B cell (primary cell): ENCODE data around the gene CHPF2. TPM values are rescaled to one million over a fixed set of nuclear protein-coding genes. Genes with fewer than 3 reads are reported as not detected.

Experiments
- ATAC-seq: fragments of 200-7000 bp; cut with Tn5 transposase; one replicate; pipeline ENCODE4 v1.10.0; 2021; ENCODE audit warnings: low read depth, mild to moderate bottlenecking, moderate number of reproducible peaks, moderate library complexity
- CTCF ChIA-PET: fragments of 350-600 bp; sonication (Branson Sonifier 250); formaldehyde crosslinking; loops from one replicate; lab custom pipeline; 2021; ENCODE audit warnings: antibody characterized with exemption, inconsistent platforms; lab: Charles Lee
- POLR2A ChIA-PET: fragments of 350-600 bp; sonication (Branson Sonifier 250); formaldehyde crosslinking; loops from one replicate; lab custom pipeline; 2021; ENCODE audit warnings: antibody characterized with exemption; lab: Charles Lee
- DNase-seq: peaks from one replicate; pipeline ENCODE4 v3.0.0; 2013
- H2AFZ ChIP-seq: 2 replicates; pipeline ENCODE4 v1.6.1; 2012; ENCODE audit warnings: mild to moderate bottlenecking, low read depth, low read length; ENCODE audit not compliant: insufficient read depth, poor library complexity, severe bottlenecking
- H3K27ac ChIP-seq, 2 donors: 1 replicate in 1 of 2; 2 replicates in 1 of 2; pipeline ENCODE4 v1.5.1; 2012 to 2013; ENCODE audit warnings: low read length in 2 of 2, mild to moderate bottlenecking in 2 of 2, moderate library complexity in 1 of 2
- H3K27me3 ChIP-seq, 4 experiments: fragments of 200-600 bp in 1 of 4; sonication (generic) in 1 of 4; replicated peaks in 1 of 4; 1 replicate in 2 of 4; 2 replicates in 2 of 4; pipeline versions ENCODE4 v1.6.1 to v1.7.0; 2013 to 2016; ENCODE audit warnings: low read length in 3 of 4, mild to moderate bottlenecking in 2 of 4, mixed read lengths in 1 of 4, moderate library complexity in 1 of 4; ENCODE audit not compliant: insufficient read depth in 4 of 4, control insufficient read depth in 3 of 4; ENCODE audit errors: control extremely low read depth in 1 of 4
- H3K36me3 ChIP-seq, 2 experiments: replicated peaks in 1 of 2; 1 replicate in 1 of 2; 2 replicates in 1 of 2; pipeline versions ENCODE4 v1.6.1 to v1.7.1; 2013; ENCODE audit warnings: low read length in 1 of 2; ENCODE audit not compliant: insufficient read depth in 2 of 2, control insufficient read depth in 1 of 2; ENCODE audit errors: control extremely low read depth in 1 of 2, extremely low read depth in 1 of 2
- H3K4me1 ChIP-seq, 2 donors: fragments of 200-600 bp in 1 of 2; sonication (generic) in 1 of 2; 1 replicate in 1 of 2; 2 replicates in 1 of 2; pipeline versions ENCODE4 v1.5.1 to v1.6.1; 2013 to 2017; ENCODE audit warnings: low read length in 2 of 2; ENCODE audit not compliant: control insufficient read depth in 2 of 2, insufficient read depth in 2 of 2
- H3K4me2 ChIP-seq: replicated peaks from 2 replicates; pipeline ENCODE3; 2012; ENCODE audit warnings: mild to moderate bottlenecking, low read depth, low read length; ENCODE audit not compliant: poor library complexity, severe bottlenecking
- H3K4me3 ChIP-seq, 5 experiments: fragments of 200-600 bp in 1 of 5; sonication (generic) in 1 of 5; 1 replicate in 3 of 5; 2 replicates in 2 of 5; pipeline versions ENCODE4 v1.5.1 to v1.7.0; 2011 to 2016; ENCODE audit warnings: low read length in 4 of 5, mild to moderate bottlenecking in 4 of 5, low read depth in 2 of 5, control low read depth in 1 of 5, moderate library complexity in 1 of 5; ENCODE audit not compliant: insufficient read depth in 1 of 5; ENCODE audit errors: control extremely low read depth in 1 of 5, extremely low read depth in 1 of 5
- H3K79me2 ChIP-seq: fragments of 200-600 bp; sonication (generic); one replicate; pipeline ENCODE4 v1.6.0; 2016; ENCODE audit warnings: low read length; ENCODE audit not compliant: control insufficient read depth, insufficient read depth
- H3K9ac ChIP-seq: fragments of 200-600 bp; sonication (generic); 2 replicates; pipeline ENCODE4 v1.6.1; 2017; ENCODE audit warnings: mild to moderate bottlenecking, low read length, moderate library complexity
- H3K9me3 ChIP-seq, 3 donors: one replicate each; pipeline versions ENCODE4 v1.6.1 to v1.7.1; 2013; ENCODE audit warnings: low read length in 2 of 3; ENCODE audit not compliant: control insufficient read depth in 2 of 3, insufficient read depth in 1 of 3; ENCODE audit errors: control extremely low read depth in 1 of 3
- H4K20me1 ChIP-seq: 2 replicates; pipeline ENCODE4 v1.6.0; 2012; ENCODE audit warnings: mild to moderate bottlenecking, low read length; ENCODE audit not compliant: insufficient read depth, control insufficient read depth, poor library complexity, severe bottlenecking
- H3K27ac Mint-ChIP-seq: one replicate; pipeline ENCODE4 v1.8.0; 2021; ENCODE audit warnings: mixed read lengths
- H3K27me3 Mint-ChIP-seq: one replicate; pipeline ENCODE4 v1.8.0; 2021; ENCODE audit warnings: mixed read lengths
- H3K4me1 Mint-ChIP-seq: one replicate; pipeline ENCODE4 v1.8.0; 2021; ENCODE audit warnings: mixed read lengths
- H3K4me3 Mint-ChIP-seq: one replicate; pipeline ENCODE4 v1.8.0; 2021; ENCODE audit warnings: mixed read lengths
- H3K9me3 Mint-ChIP-seq: one replicate; pipeline ENCODE4 v1.8.0; 2022; ENCODE audit warnings: mixed read lengths; ENCODE audit not compliant: insufficient read depth
- EZH2 ChIP-seq: IDR thresholded peaks from 2 replicates; pipeline ENCODE4 v1.6.1; 2012; ENCODE audit warnings: borderline replicate concordance, low read depth, mild to moderate bottlenecking, moderate library complexity, low read length; ENCODE audit not compliant: insufficient read depth, poor library complexity, severe bottlenecking
- WGBS: methylation state at CpG from one replicate; pipeline ENCODE4 v1.1.5; 2013; ENCODE audit warnings: missing lambda C conversion rate; ENCODE audit not compliant: insufficient coverage; 5-methylcytosine and 5-hydroxymethylcytosine counted together
- intact Hi-C: fragments of 100-400 bp; cut with micrococcal nuclease; formaldehyde crosslinking; loops from one replicate; pipeline ENCODE4 v1.10.0; 2022
- polyA plus RNA-seq: library from polyadenylated mRNA; depleted of rRNA; stranded (reverse); fragments of >200 nt; gene quantifications from 2 replicates; pipeline ENCODE4 v1.2.3, GENCODE V29; 2012
- total RNA-seq, 2 donors: library from RNA; stranded (reverse); fragments of 120-200 nt in 1 of 2; gene quantifications; 1 replicate in 1 of 2; 2 replicates in 1 of 2; pipeline versions ENCODE4 v1.2.3 to v1.2.4, GENCODE V29; 2013 to 2022
- TF ChIP-seq, protein P1 (sequence below): fragments of 200-600 bp; IDR thresholded peaks from one replicate; pipeline ENCODE4 v1.8.0; 2022; ENCODE audit warnings: antibody characterized with exemption, mild to moderate bottlenecking

The CHPF2 gene
- total and polyA plus RNA-seq, 2 donors (not counting 1 experiment from before 2014, with no cell fraction given): 39.4 to 39.9 TPM

DNA sequence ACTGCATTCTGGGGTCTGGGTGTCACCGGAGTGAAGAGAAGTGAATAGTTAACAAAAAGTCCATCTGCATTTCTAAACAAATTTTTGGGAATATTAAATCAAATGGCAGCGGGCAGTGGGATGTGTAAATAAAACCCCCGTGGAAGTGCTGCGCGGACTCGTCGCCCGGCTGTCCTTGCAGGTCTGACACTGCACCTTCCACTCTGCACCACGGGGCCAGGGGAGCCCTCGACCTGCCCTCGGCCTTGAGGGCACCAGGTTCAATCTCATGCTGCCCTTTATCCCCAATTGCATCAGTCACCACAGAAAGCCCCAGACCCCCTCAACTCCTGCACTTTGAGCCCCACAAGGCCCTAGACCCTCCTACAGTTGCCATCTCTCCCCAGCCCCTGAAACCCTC is 22.6 kb downstream of the CHPF2 start:
- no peaks in the 10 kb centered on the region for H3K9me3 Mint-ChIP-seq
- ATAC-seq (no peak), DNase-seq (no peak)
- no peak overlapping the region for H3K9ac ChIP-seq
- no peaks in the 10 kb centered on the region for H4K20me1 ChIP-seq
- TF ChIP-seq EZH2: no peak
- TF ChIP-seq, protein P1, sequence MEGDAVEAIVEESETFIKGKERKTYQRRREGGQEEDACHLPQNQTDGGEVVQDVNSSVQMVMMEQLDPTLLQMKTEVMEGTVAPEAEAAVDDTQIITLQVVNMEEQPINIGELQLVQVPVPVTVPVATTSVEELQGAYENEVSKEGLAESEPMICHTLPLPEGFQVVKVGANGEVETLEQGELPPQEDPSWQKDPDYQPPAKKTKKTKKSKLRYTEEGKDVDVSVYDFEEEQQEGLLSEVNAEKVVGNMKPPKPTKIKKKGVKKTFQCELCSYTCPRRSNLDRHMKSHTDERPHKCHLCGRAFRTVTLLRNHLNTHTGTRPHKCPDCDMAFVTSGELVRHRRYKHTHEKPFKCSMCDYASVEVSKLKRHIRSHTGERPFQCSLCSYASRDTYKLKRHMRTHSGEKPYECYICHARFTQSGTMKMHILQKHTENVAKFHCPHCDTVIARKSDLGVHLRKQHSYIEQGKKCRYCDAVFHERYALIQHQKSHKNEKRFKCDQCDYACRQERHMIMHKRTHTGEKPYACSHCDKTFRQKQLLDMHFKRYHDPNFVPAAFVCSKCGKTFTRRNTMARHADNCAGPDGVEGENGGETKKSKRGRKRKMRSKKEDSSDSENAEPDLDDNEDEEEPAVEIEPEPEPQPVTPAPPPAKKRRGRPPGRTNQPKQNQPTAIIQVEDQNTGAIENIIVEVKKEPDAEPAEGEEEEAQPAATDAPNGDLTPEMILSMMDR: no peak
- peaks cover 11 to 12% of the 10 kb centered on the region in 2 donors for H3K4me1 ChIP-seq
- no peaks in the 10 kb centered on the region for H3K79me2 ChIP-seq
- ChIA-PET POLR2A (no interaction called here), CTCF (no interaction called here)
- H3K4me3 Mint-ChIP-seq: no peak overlapping the region
- no peak overlapping the region for H3K27ac ChIP-seq
- H3K4me2 ChIP-seq: no peak overlapping the region
- intact Hi-C loops: no loop called here
- no peak overlapping the region for H2AFZ ChIP-seq
- no peaks in the 10 kb centered on the region for H3K36me3 ChIP-seq
- no peaks in the 10 kb centered on the region for H3K9me3 ChIP-seq
- H3K27me3 ChIP-seq: peaks cover 0 to 37% (median 13%) of the 10 kb centered on the region in 4 experiments
- peaks cover 14% of the 10 kb centered on the region for H3K4me1 Mint-ChIP-seq
- 83% methylated on average over 9 of the region's 11 CpGs for WGBS
- no peak overlapping the region for H3K27ac Mint-ChIP-seq
- peaks cover 67% of the 10 kb centered on the region for H3K27me3 Mint-ChIP-seq
- no peak overlapping the region for H3K4me3 ChIP-seq

DNA sequence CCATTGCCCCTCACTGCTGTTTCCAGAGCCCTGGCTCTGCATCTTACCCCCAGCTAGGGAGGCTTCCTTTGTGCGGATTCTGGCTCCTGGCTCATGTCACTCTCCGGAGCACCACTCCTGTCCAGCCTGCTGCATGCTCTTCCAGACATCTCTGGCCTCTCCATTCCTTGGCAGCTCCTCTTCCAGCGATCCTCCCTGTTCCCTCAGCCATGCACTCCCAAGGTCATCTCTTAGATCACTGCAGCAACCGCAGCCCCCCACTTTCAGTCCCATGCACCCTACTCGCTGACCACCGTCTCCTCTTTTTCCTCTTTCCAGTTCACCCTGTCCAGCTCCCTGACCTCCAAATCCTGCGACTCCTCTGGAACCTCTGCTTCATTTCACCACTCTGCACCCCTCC is 23.1 kb downstream of the CHPF2 start:
- DNase-seq (no peak), ATAC-seq (no peak)
- H3K79me2 ChIP-seq: no peaks in the 10 kb centered on the region
- intact Hi-C loops: no loop called here
- CTCF ChIA-PET: no interaction called here
- POLR2A ChIA-PET: no interaction called here
- H3K4me2 ChIP-seq: no peak overlapping the region
- H2AFZ ChIP-seq: no peak overlapping the region
- H3K9ac ChIP-seq: no peak overlapping the region
- Mint-ChIP-seq H3K27me3 (peaks cover 67% of the 10 kb centered on the region), H3K4me3 (no peak overlapping the region), H3K4me1 (peaks cover 10% of the 10 kb centered on the region), H3K27ac (no peak overlapping the region), H3K9me3 (no peaks in the 10 kb centered on the region)
- no peaks in the 10 kb centered on the region for H4K20me1 ChIP-seq
- peaks cover 11 to 12% of the 10 kb centered on the region in 2 donors for H3K4me1 ChIP-seq
- no peaks in the 10 kb centered on the region for H3K9me3 ChIP-seq
- TF ChIP-seq, protein P1: no peak
- TF ChIP-seq EZH2: no peak
- H3K27ac ChIP-seq: no peak overlapping the region
- 93% methylated on average over 7 of the region's 7 CpGs for WGBS
- H3K36me3 ChIP-seq: no peaks in the 10 kb centered on the region
- peaks cover 0 to 31% (median 12%) of the 10 kb centered on the region in 4 experiments for H3K27me3 ChIP-seq
- no peak overlapping the region for H3K4me3 ChIP-seq
